Cardiac fibroblast (primary cell): Measurements from ENCODE around the gene FOXO3B.
"Not testable (repeated sequence)": the region's sequence is repeated elsewhere in the genome, so short reads cannot be mapped to it uniquely, and the experiment has no call there.

Source experiments
- DNase-seq, 2 donors: peaks; one replicate each; pipeline versions ENCODE4 v3.0.0 to v3.0.0-alpha.2; 2010; ENCODE audit warnings: low read depth in 2 of 2
- H3K4me3 ChIP-seq, 2 donors: replicated peaks in 1 of 2; 1 replicate in 1 of 2; 2 replicates in 1 of 2; pipeline ENCODE4 v1.5.1; 2011; ENCODE audit warnings: low read depth in 2 of 2, low read length in 2 of 2, mild to moderate bottlenecking in 2 of 2, moderate library complexity in 1 of 2
- CTCF ChIP-seq: IDR thresholded peaks from one replicate; pipeline ENCODE4 v1.5.1; 2011; ENCODE audit warnings: low read depth, mild to moderate bottlenecking, low read length, inconsistent platforms

Gene FOXO3B

GRCh38 chr17:18672395-18673227, 9.5 kb downstream of the FOXO3B start:
- not testable (repeated sequence) for DNase-seq

GRCh38 chr17:18668625-18669024, 13.5 kb downstream of the FOXO3B start:
- not testable (repeated sequence) for DNase-seq, H3K4me3 ChIP-seq

More at GRCh38 chr17:18672395-18673227, 9.5 kb downstream of the FOXO3B start:
- H3K4me3 ChIP-seq, result not testable (repeated sequence)

- DNase-seq, H3K4me3 ChIP-seq: not testable (repeated sequence)
These were observed 14.6 kb downstream of the FOXO3B start for GRCh38 chr17:18667535-18667934.

GRCh38 chr17:18666326-18666725, 15.8 kb downstream of the FOXO3B start:
- DNase-seq, H3K4me3 ChIP-seq: not testable (repeated sequence)

DNA sequence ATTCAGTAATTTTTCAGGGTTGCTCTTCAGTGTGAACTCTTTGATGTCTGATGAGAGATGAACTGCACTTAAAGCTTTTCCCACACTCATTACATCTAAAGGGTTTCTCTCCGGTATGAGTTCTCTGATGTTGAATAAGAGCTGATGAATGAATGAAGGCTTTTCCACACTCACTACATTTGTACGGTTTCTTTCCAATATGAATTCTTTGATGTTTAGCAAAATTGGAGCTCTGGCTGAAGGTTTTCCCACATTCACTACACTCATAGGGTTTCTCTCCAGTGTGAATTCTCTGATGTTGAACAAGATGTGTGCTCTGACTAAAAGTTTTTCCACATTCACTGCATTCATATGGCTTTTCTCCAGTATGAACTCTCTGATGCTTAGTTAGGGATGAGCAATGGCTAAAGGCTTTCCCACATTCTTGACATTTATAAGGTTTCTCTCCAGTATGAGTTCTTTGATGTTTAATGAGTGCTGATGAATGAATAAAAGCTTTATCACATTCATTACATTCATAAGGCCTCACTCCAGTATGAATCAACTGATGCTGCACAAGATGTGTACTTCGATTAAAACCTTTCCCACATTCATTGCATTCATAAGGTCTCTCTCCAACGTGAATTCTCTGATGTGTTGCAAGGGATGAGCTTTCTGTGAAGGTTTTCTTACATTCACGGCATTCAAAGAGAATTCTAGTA, 20.0 kb downstream of the FOXO3B start:
- peak in 1 of 2 donors; percentile 9 for DNase-seq
- not testable (repeated sequence) for H3K4me3 ChIP-seq

DNA sequence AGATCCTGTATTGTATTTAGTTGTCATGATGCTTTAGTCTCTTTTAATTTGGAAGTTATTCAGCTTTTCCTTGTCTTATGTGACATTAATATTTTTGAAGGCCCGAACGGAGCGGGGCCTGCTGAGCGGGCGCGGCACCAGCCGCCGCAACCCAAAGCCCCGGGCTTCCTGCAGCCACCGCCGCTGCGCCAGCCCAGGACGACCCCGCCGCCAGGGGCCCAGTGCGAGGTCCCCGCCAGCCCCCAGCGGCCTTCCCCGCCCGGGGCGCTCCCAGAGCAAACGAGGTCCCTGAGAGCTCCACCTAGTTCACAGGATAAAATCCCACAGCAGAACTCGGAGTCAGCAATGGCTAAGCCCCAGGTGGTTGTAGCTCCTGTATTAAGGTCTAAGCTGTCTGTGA, 32.0 kb downstream of the FOXO3B start:
- not testable (repeated sequence) for H3K4me3 ChIP-seq, DNase-seq

- not testable (repeated sequence) for DNase-seq, H3K4me3 ChIP-seq
These were observed 37.8 kb downstream of the FOXO3B start, which contains the start of gene TBC1D28 for GRCh38 chr17:18644291-18644690. Gene TBC1D28 (minus strand): TSS chr17:18644391. CDS start chr17:18641352, 3,039 bp downstream.

DNA sequence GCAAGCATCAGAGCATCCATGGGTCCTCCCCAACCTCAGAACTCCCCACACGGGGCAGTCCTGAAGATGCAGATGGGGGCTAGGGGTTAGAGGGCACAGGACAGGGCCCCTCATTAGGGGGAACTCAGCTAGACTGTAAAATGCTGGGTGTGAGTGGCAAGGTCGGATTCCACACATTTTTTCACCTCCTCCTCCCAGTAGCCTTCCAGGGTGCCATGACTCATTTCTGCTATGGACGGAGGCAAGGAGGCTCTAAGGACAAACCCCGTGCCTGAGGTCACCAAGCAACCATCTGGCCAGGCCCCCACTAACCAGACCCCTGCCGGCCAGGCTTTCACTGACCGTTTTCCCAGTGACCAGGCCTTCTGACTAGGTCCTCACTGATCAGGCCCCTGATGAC, 39.0 kb downstream of the FOXO3B start:
- not testable (repeated sequence) for H3K4me3 ChIP-seq, DNase-seq

- not testable (repeated sequence) for DNase-seq, H3K4me3 ChIP-seq
These were observed 43.8 kb downstream of the FOXO3B start for GRCh38 chr17:18638357-18638756.

- TF ChIP-seq CTCF, result peak; percentile 15
- not testable (repeated sequence) for DNase-seq, H3K4me3 ChIP-seq
These were observed 45.9 kb downstream of the FOXO3B start for GRCh38 chr17:18636237-18636636.

DNA sequence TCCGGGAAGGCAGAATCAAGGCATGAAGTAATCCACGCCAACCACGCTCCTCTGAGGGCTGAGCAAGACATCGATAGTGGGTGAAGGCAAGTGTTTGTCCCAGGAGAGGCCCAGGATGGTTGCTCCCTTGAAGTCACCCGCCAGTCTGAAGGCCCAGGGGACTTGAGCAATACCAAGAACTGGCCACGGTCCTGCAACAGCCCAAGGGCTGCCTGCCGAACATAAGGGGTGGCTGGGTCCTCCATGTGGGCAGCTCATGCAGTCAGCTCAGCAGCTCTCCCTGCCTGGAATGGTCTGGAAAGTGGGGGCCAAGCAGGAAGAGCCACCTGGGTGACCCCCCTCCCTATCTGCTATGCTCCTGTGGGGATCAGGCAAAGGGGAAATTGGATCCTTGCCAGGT, 46.3 kb downstream of the FOXO3B start:
- H3K4me3 ChIP-seq, DNase-seq: not testable (repeated sequence)

- not testable (repeated sequence) for H3K4me3 ChIP-seq
These were observed 47.4 kb downstream of the FOXO3B start for GRCh38 chr17:18634550-18635263.

More at GRCh38 chr17:18634550-18635263, 47.4 kb downstream of the FOXO3B start:
- not testable (repeated sequence) for DNase-seq
